Measurements from ENCODE around the gene SETDB1. TPM values are rescaled to one million over a fixed set of nuclear protein-coding genes. Genes with fewer than 3 reads are reported as not detected.

SETDB1 gene
- total and polyA plus RNA-seq, 4 donors, result 5.4 to 23.7 (median 14.0) TPM

- H3K9ac ChIP-seq (ENCODE audit: low read depth in 1 of 2, low read length in 2 of 2), result no peak overlapping the region
- TF ChIP-seq FOXA2 (IDR thresholded peaks at IDR 0.05), result no peak
- TF ChIP-seq ZBTB33 (IDR thresholded peaks at IDR 0.05), result no peak
- TF ChIP-seq NR2F2 (IDR thresholded peaks at IDR 0.05), result no peak
- TF ChIP-seq RXRA (IDR thresholded peaks at IDR 0.05), result no peak
- no peak overlapping the region for H3K27ac ChIP-seq (ENCODE audit: low read depth in 1 of 2, low read length in 2 of 2)
- no peaks in the 10 kb centered on the region for H3K27me3 ChIP-seq (ENCODE audit: control insufficient read depth in 4 of 4, insufficient read depth in 4 of 4, low read length in 3 of 4)
- no peaks in the 10 kb centered on the region for H3K9me3 ChIP-seq (ENCODE audit: control insufficient read depth in 4 of 4, low read length in 3 of 4)
- DNase-seq (ENCODE audit: low spot score), result no peak
- no peak overlapping the region for H3K4me3 ChIP-seq (ENCODE audit: low read depth in 1 of 3, low read length in 3 of 3)
- H3K36me3 ChIP-seq (ENCODE audit: control insufficient read depth in 4 of 4, insufficient read depth in 3 of 4, low read depth in 1 of 4, low read length in 3 of 4), result no peaks in the 10 kb centered on the region
- 90% methylated on average over 4 of the region's 4 CpGs for WGBS
- no peaks in the 10 kb centered on the region for H3K4me1 ChIP-seq (ENCODE audit: control insufficient read depth in 4 of 4, insufficient read depth in 4 of 4, low read length in 3 of 4)
Observed at GRCh38 chr1:150909585-150910180, 16.5 kb upstream of the SETDB1 start.

- H3K4me3 ChIP-seq (ENCODE audit: low read depth in 1 of 3, low read length in 3 of 3), result no peak overlapping the region
- no peaks in the 10 kb centered on the region for H3K36me3 ChIP-seq (ENCODE audit: control insufficient read depth in 4 of 4, insufficient read depth in 3 of 4, low read depth in 1 of 4, low read length in 3 of 4)
- H3K9ac ChIP-seq (ENCODE audit: low read depth in 1 of 2, low read length in 2 of 2), result no peak overlapping the region
- no peak for TF ChIP-seq TAF1 (conservative IDR thresholded peaks at IDR 0.05)
- TF ChIP-seq GABPA (IDR thresholded peaks at IDR 0.05 in 1 of 2, conservative IDR thresholded peaks at IDR 0.05 in 1 of 2), result no peak
- no peak for TF ChIP-seq CTCF (IDR thresholded peaks at IDR 0.05; ENCODE audit: low read depth, low read length, missing input control)
- TF ChIP-seq ATF3 (IDR thresholded peaks at IDR 0.05), result no peak
- no peak for TF ChIP-seq MAX (IDR thresholded peaks at IDR 0.05)
- TF ChIP-seq YY1 (IDR thresholded peaks at IDR 0.05), result no peak
- TF ChIP-seq SP1 (IDR thresholded peaks at IDR 0.05), result no peak
- TF ChIP-seq RXRA (IDR thresholded peaks at IDR 0.05), result no peak
- TF ChIP-seq JUND (IDR thresholded peaks at IDR 0.05), result no peak
- TF ChIP-seq ZBTB33 (IDR thresholded peaks at IDR 0.05), result no peak
- no peak for TF ChIP-seq HNF4G (IDR thresholded peaks at IDR 0.05)
- no peak for TF ChIP-seq REST (IDR thresholded peaks at IDR 0.05)
- no peak for TF ChIP-seq RAD21 (IDR thresholded peaks at IDR 0.05)
- no peak for TF ChIP-seq NR2F2 (IDR thresholded peaks at IDR 0.05)
- TF ChIP-seq FOXA1 (IDR thresholded peaks at IDR 0.05), result no peak
- no peak for TF ChIP-seq EGR1 (IDR thresholded peaks at IDR 0.05; ENCODE audit: low read depth in 2 of 2)
- no peak for TF ChIP-seq HNF4A (conservative IDR thresholded peaks at IDR 0.05)
- TF ChIP-seq FOXA2 (IDR thresholded peaks at IDR 0.05), result no peak
- no peak for DNase-seq (ENCODE audit: low spot score)
- no peaks in the 10 kb centered on the region for H3K27me3 ChIP-seq (ENCODE audit: control insufficient read depth in 4 of 4, insufficient read depth in 4 of 4, low read length in 3 of 4)
- no peaks in the 10 kb centered on the region for H3K9me3 ChIP-seq (ENCODE audit: control insufficient read depth in 4 of 4, low read length in 3 of 4)
- H3K27ac ChIP-seq (ENCODE audit: low read depth in 1 of 2, low read length in 2 of 2), result no peak overlapping the region
- H3K4me1 ChIP-seq (ENCODE audit: control insufficient read depth in 4 of 4, insufficient read depth in 4 of 4, low read length in 3 of 4), result no peaks in the 10 kb centered on the region
Observed at GRCh38 chr1:150912623-150913022, 13.5 kb upstream of the SETDB1 start.
